Right atrium auricular region (tissue), 2 donors: ENCODE results near the gene HSPA4. TPM values are rescaled to one million over a fixed set of nuclear protein-coding genes. Genes with fewer than 3 reads are reported as not detected.

ENCODE experiments used
- DNase-seq: peaks from one replicate; pipeline ENCODE4 v3.0.0-alpha.2; 2019; ENCODE audit warnings: low spot score
- H3K27ac ChIP-seq, 2 donors: fragments of 200-600 bp; sonication (generic); 1 replicate in 1 of 2; 2 replicates in 1 of 2; pipeline ENCODE4 v1.5.1; 2016 to 2019
- H3K27me3 ChIP-seq, 2 donors: fragments of 200-600 bp; sonication (generic); one replicate each; pipeline versions ENCODE4 v1.5.1 to v1.6.0; 2017 to 2019
- H3K36me3 ChIP-seq: fragments of 200-600 bp; sonication (generic); one replicate; pipeline ENCODE4 v1.5.1; 2016
- H3K4me1 ChIP-seq, 2 donors: fragments of 200-600 bp; sonication (generic); one replicate each; pipeline versions ENCODE4 v1.5.1 to v1.6.0; 2017 to 2019
- H3K4me3 ChIP-seq, 2 donors: fragments of 200-600 bp; sonication (generic); 1 replicate in 1 of 2; 2 replicates in 1 of 2; pipeline ENCODE4 v1.5.1; 2017 to 2019; ENCODE audit warnings: mild to moderate bottlenecking in 1 of 2, moderate library complexity in 1 of 2
- H3K9me3 ChIP-seq, 2 donors: fragments of 200-600 bp; sonication (generic); one replicate each; pipeline ENCODE4 v1.5.1; 2019
- total RNA-seq, 2 donors: library from RNA; depleted of rRNA; stranded (reverse); fragments of >200 nt; gene quantifications; one replicate each; pipeline ENCODE4 v1.1.0, GENCODE V29; 2016
- TF ChIP-seq, protein P1 (sequence below), 2 donors: fragments of 200-600 bp; sonication (generic); IDR thresholded peaks; one replicate each; pipeline ENCODE4 v1.5.1; 2019; ENCODE audit warnings: antibody characterized with exemption in 2 of 2

The HSPA4 gene
- total RNA-seq, 2 donors from 2014 or later: 50.4 to 56.3 TPM

DNA sequence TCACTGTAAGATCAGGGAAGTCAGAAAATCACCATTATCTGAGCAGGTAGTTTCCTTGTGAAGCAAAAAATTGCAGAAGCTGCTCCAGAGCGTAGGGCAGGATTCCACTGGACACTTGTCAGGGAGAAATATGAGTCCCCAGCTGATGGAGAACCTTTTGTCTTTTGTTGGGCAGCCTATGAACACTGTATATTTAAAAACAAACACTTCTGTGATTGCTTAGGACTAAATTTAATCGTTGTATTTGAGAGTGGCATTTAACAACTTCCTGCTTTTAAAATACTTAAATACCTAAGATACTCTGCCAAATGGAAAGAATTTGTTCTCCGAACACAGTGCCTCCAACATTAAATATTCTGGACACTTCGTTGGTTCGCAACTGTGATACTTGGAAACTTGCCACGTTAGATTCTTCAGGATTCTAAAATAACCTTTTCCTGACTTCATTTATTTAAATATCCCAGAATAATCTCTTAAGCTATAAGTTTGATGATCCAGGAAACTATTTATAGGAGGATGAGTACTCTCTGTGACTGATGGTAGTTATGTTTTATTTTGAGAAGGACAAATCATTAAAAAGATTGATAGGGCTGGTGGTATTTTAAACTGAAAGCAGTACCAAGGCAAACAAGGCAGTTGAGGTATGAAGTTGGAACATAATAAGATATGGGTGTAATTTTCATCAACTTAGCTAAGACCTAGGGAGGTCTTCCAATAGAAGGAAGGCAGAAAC lies 2.7 kb upstream of the HSPA4 start:
- H3K4me1 ChIP-seq: peaks cover 0 to 38% of the 10 kb centered on the region in 2 donors
- H3K27me3 ChIP-seq: no peaks in the 10 kb centered on the region
- peak overlapping the region in 1 of 2 donors; percentile 2 for H3K4me3 ChIP-seq
- no peak for DNase-seq
- TF ChIP-seq, protein P1, sequence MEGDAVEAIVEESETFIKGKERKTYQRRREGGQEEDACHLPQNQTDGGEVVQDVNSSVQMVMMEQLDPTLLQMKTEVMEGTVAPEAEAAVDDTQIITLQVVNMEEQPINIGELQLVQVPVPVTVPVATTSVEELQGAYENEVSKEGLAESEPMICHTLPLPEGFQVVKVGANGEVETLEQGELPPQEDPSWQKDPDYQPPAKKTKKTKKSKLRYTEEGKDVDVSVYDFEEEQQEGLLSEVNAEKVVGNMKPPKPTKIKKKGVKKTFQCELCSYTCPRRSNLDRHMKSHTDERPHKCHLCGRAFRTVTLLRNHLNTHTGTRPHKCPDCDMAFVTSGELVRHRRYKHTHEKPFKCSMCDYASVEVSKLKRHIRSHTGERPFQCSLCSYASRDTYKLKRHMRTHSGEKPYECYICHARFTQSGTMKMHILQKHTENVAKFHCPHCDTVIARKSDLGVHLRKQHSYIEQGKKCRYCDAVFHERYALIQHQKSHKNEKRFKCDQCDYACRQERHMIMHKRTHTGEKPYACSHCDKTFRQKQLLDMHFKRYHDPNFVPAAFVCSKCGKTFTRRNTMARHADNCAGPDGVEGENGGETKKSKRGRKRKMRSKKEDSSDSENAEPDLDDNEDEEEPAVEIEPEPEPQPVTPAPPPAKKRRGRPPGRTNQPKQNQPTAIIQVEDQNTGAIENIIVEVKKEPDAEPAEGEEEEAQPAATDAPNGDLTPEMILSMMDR (IDR thresholded peaks at IDR 0.05): no peak
- H3K36me3 ChIP-seq: no peaks in the 10 kb centered on the region
- peak overlapping the region; percentile 97 to 100 for H3K27ac ChIP-seq
- H3K9me3 ChIP-seq: no peaks in the 10 kb centered on the region

DNA sequence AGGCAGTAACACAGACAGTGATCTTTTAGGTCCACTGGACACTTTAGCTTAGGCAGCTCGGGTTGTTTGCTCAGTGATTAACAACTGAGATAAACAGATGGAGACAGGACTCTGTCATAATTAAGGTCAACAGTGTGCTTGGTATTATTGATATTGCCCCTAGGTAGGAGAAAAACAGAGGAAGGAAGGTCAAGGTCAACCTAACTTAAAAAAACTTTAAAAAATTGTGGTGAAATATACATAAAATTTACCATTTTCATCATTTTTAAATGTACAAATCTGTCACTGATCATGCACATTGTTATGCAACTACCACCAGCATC lies 2.1 kb upstream of the HSPA4 start:
- TF ChIP-seq, protein P1 (IDR thresholded peaks at IDR 0.05): no peak
- no peaks in the 10 kb centered on the region for H3K36me3 ChIP-seq
- peaks cover 0 to 41% of the 10 kb centered on the region in 2 donors for H3K4me1 ChIP-seq
- no peak overlapping the region for H3K4me3 ChIP-seq
- H3K9me3 ChIP-seq: no peaks in the 10 kb centered on the region
- peak overlapping the region; percentile 97 to 100 for H3K27ac ChIP-seq
- no peak for DNase-seq
- no peaks in the 10 kb centered on the region for H3K27me3 ChIP-seq

DNA sequence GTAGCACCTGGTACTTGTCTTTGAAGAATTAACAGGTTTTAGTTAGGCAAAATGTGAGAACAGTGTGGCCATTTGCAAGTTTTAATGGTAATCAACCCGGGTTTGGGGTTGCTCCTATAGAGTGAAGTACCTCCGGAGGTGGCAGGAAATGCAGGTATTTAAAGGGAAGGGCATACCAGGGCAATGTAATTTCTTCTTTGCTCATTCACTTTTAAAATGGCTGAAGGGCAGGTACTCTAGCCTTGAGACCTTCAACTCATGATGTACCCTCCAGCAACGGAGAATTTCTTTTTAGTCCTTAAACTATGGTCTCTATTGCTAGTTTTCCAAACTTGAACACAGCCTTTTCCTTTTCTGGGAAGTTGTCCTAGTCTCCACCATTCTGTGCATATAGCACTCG lies 1.3 kb upstream of the HSPA4 start:
- H3K9me3 ChIP-seq: no peaks in the 10 kb centered on the region
- H3K36me3 ChIP-seq: no peaks in the 10 kb centered on the region
- peak overlapping the region; percentile 97 to 100 for H3K27ac ChIP-seq
- TF ChIP-seq, protein P1 (IDR thresholded peaks at IDR 0.05): no peak
- H3K4me3 ChIP-seq: peak overlapping the region in 1 of 2 donors; percentile 93
- no peak for DNase-seq
- H3K27me3 ChIP-seq: no peaks in the 10 kb centered on the region
- H3K4me1 ChIP-seq: peaks cover 0 to 41% of the 10 kb centered on the region in 2 donors

DNA sequence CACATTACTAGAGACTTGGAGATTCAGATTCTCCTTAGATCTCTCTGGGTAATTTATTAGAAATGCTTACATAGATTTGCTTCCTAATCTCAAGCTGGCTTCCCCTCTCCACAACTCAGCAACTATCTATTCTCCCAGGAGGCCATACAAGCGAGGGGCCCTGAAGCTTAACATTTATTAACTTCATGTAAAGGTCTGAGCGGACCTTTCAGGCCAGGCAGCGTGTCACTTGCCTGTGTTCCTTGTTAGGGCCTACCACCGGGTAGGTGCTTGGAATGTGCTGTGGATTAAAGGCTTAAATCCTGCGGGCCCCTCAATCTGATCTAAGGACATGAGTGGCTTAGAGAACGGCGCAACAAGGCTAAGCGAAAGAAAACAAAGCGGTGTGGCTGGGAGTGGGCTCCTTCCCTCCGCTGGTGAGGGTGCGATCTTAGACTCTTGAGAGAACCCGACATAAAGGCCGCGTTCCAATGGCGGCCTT lies 712 bp upstream of the HSPA4 start:
- Histone ChIP-seq H3K4me3 (peak overlapping the region; percentile 76 to 93), H3K9me3 (no peaks in the 10 kb centered on the region), H3K36me3 (no peaks in the 10 kb centered on the region), H3K27ac (peak overlapping the region; percentile 97 to 100), H3K27me3 (no peaks in the 10 kb centered on the region), H3K4me1 (peaks cover 0 to 46% of the 10 kb centered on the region in 2 donors)
- TF ChIP-seq, protein P1 (IDR thresholded peaks at IDR 0.05): no peak
- no peak for DNase-seq

DNA sequence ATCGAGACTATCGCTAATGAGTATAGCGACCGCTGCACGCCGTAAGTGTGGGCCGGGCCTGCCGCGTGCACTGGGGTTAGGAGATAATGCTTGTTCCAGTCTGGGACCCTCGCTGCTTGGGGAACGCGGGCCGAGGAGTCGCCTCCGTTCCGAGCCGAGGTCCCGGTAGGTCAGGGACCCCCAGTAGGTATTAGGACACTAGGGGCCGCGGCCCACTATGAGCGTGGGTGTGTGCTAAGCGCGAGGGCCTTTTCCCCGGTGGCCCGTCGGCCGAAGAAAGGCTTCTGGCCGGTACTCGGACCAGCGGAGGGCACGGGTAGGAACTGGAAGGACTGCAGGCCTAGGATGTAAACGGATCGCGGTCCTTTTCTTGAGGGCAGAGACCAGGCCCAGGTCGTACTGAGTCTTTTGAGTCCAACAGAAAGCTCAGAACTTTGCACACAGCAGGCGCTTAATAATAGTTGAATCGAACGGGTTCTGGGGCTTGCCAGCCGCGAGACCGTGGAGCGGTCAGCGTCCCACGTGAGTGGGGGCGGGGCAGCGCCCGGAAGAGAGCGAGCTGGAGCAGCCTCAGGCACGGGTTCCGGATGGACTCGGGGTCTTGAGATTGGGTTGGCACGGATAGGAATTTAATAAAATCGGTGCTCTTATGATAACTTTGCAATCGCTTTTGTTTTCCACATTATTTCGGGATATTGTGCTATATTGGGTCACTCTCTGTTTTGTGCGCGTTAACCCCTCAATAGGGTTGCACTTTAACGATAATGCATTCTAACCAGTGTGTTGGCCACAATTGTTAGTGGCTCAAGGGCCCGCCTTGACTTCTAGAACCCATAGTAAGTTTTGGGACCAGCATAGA lies 733 bp downstream of the HSPA4 start:
- Histone ChIP-seq H3K36me3 (no peaks in the 10 kb centered on the region), H3K4me1 (peaks cover 0 to 50% of the 10 kb centered on the region in 2 donors), H3K27me3 (no peaks in the 10 kb centered on the region), H3K4me3 (peak overlapping the region; percentile 76 to 93), H3K9me3 (no peaks in the 10 kb centered on the region), H3K27ac (peak overlapping the region; percentile 97 to 100)
- peak; percentile 63 for DNase-seq
- TF ChIP-seq, protein P1 (IDR thresholded peaks at IDR 0.05): no peak
